ENCODE data around the gene DLEC1. TPM values are rescaled to one million over a fixed set of nuclear protein-coding genes. Genes with fewer than 3 reads are reported as not detected.

The DLEC1 gene
- total and polyA plus RNA-seq, 2 of the 4 experiments (the other 2 are of a cell fraction): 0.03 TPM; not detected in 1

DNA sequence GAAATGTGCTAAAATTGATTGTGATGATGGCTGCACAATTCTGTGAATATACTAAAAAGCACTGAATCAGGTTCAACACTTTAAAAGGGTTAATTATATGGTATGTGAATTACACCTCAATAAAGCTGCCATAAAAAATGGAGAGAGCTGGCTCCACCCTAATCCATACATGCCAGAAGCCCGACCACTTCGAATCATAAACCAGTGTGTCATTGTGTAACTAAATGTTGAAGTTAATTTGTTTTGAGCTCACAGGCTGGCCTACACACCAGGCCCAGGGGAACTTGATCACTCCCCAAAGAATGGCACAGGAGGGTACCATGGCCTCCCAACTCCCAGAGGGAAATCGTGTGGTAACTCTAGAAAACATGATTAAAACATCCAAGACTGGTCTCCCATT lies 23.5 kb upstream of the DLEC1 start:
- Histone ChIP-seq H3K79me1 (ENCODE audit: low read depth in 1 of 2, low read length in 2 of 2) (no peaks in the 10 kb centered on the region), H3K9ac (ENCODE audit: low read depth, low read length) (no peak overlapping the region), H2BK15ac (ENCODE audit: low read depth, low read length) (no peak overlapping the region), H3K4me1 (ENCODE audit: control insufficient read depth, insufficient read depth, low read length) (no peaks in the 10 kb centered on the region), H3K23ac (ENCODE audit: low read depth, low read length) (no peak overlapping the region), H3K36me3 (ENCODE audit: control insufficient read depth, insufficient read depth, low read length) (peaks cover 32% of the 10 kb centered on the region), H3K18ac (ENCODE audit: low read depth, low read length) (no peak overlapping the region), H2BK20ac (ENCODE audit: low read depth, low read length) (no peak overlapping the region), H2BK120ac (ENCODE audit: low read depth, low read length) (no peak overlapping the region), H2BK5ac (ENCODE audit: low read depth, low read length, poor library complexity, severe bottlenecking) (no peak overlapping the region), H3K56ac (ENCODE audit: extremely low read depth, insufficient read depth, low read length) (no peak overlapping the region), H3K4ac (ENCODE audit: low read depth, low read length) (no peak overlapping the region), H2AFZ (replicated peaks; ENCODE audit: low read length, poor library complexity) (no peak overlapping the region), H3K14ac (replicated peaks; ENCODE audit: low read depth, low read length) (no peak overlapping the region), H4K8ac (ENCODE audit: low read depth in 2 of 2, low read length in 2 of 2) (no peak overlapping the region), H3K9me3 (ENCODE audit: control insufficient read depth, insufficient read depth, low read length) (peaks cover 4% of the 10 kb centered on the region; the same call in 1 of the 2 replicates), H2AK9ac (replicated peaks; ENCODE audit: low read depth, low read length, poor library complexity) (no peak overlapping the region), H3K27me3 (ENCODE audit: control insufficient read depth, insufficient read depth, low read length) (no peaks in the 10 kb centered on the region), H2AK5ac (ENCODE audit: low read depth, low read length) (no peak overlapping the region), H3K27ac (ENCODE audit: insufficient read depth, low read length) (no peak overlapping the region), H4K91ac (ENCODE audit: insufficient read depth, low read depth, low read length) (no peak overlapping the region), H3K4me3 (ENCODE audit: insufficient read depth, low read depth, low read length) (no peak overlapping the region), H3K9me1 (ENCODE audit: insufficient read depth, low read length) (0 out of 2 replicates have a peak, but pooled peaks cover 4% of the 10 kb centered on the region), H3K4me2 (ENCODE audit: low read depth, low read length) (no peak overlapping the region), H4K5ac (ENCODE audit: low read depth, low read length) (no peak overlapping the region), H4K20me1 (ENCODE audit: insufficient read depth, low read length) (no peaks in the 10 kb centered on the region; the same call in 1 of the 2 replicates)
- dilution Hi-C loops (cut with HindIII; ENCODE audit: low sequenced_read_pairs, unreplicated experiment): no loop called here
- DNase-seq: no peak
- TF ChIP-seq POLR2A (IDR thresholded peaks at IDR 0.05; ENCODE audit: low read depth, low read length): no peak
- no peak for TF ChIP-seq RFX5 (IDR thresholded peaks at IDR 0.05; ENCODE audit: low read depth, low read length)
- ChIA-PET POLR2A (ENCODE audit: unreplicated experiment) (no interaction called here), CTCF (no interaction called here)
- no peak for ATAC-seq (ENCODE audit: low read depth)
- BruUV-seq (replicated peaks): no TSS peak
- in situ Hi-C loops (cut with MboI; ENCODE audit: low sequenced_read_pairs): no loop called here
- intact Hi-C loops (cut with micrococcal nuclease): no loop called here
- WGBS, 2 experiments (ENCODE audit: extremely low coverage in 2 of 2, insufficient read length in 1 of 2): no CpG with 5 or more reads among the region's 3 CpGs
